HepG2 (cell line): ENCODE data around the gene CACNA1G. TPM values are rescaled to one million over a fixed set of nuclear protein-coding genes. Genes with fewer than 3 reads are reported as not detected.

Experiments
- ELF4 ChIP-seq: sonication (generic); formaldehyde crosslinking; IDR thresholded peaks from 2 replicates; pipeline ENCODE4 v1.5.0; 2020; ENCODE audit warnings: missing genetic modification reagents, mild to moderate bottlenecking, moderate library complexity, borderline replicate concordance
- FOXA1 ChIP-seq, 2 experiments: fragments of 450-650 bp in 1 of 2; sonication (generic) in 1 of 2; formaldehyde crosslinking in 1 of 2; IDR thresholded peaks; 2 replicates each; pipeline versions ENCODE4 v1.4.0 to v1.6.1; 2016 to 2020; ENCODE audit warnings: missing genetic modification reagents in 1 of 2
- GFI1 ChIP-seq: sonication (generic); formaldehyde crosslinking; IDR thresholded peaks from 2 replicates; pipeline ENCODE4 v1.5.0; 2020; ENCODE audit warnings: missing genetic modification reagents, mild to moderate bottlenecking, borderline replicate concordance
- GPN1 ChIP-seq: sonication (generic); formaldehyde crosslinking; IDR thresholded peaks from 2 replicates; pipeline ENCODE4 v1.5.1; 2020; ENCODE audit warnings: missing genetic modification reagents, borderline replicate concordance
- HNF4A ChIP-seq: sonication (generic); formaldehyde crosslinking; IDR thresholded peaks from 2 replicates; pipeline ENCODE4 v1.4.0; 2020; ENCODE audit warnings: missing genetic modification reagents
- HNRNPL ChIP-seq: fragments of 200-400 bp; formaldehyde crosslinking; IDR thresholded peaks from 2 replicates; pipeline ENCODE4 v1.6.1; 2017; ENCODE audit warnings: mild to moderate bottlenecking, low read depth, low read length
- NFATC3 ChIP-seq: sonication (generic); formaldehyde crosslinking; IDR thresholded peaks from 2 replicates; pipeline ENCODE4 v1.5.1; 2020; ENCODE audit warnings: mild to moderate bottlenecking, missing genetic modification reagents
- PHF21A ChIP-seq: sonication (generic); formaldehyde crosslinking; IDR thresholded peaks from 2 replicates; pipeline ENCODE4 v1.5.0; 2020; ENCODE audit warnings: mild to moderate bottlenecking, missing genetic modification reagents
- PLRG1 ChIP-seq: fragments of 450-650 bp; conservative IDR thresholded peaks from 2 replicates; pipeline ENCODE4 v1.6.1; 2016
- POLR2AphosphoS5 ChIP-seq: IDR thresholded peaks from 2 replicates; pipeline ENCODE4 v1.6.1; 2012; ENCODE audit warnings: low read depth, low read length
- RELA ChIP-seq: sonication (generic); formaldehyde crosslinking; IDR thresholded peaks from 2 replicates; pipeline ENCODE4 v1.4.0; 2020; ENCODE audit warnings: missing genetic modification reagents
- SIN3A ChIP-seq: IDR thresholded peaks from 2 replicates; pipeline ENCODE4 v1.6.1; 2011; ENCODE audit warnings: low read depth, mild to moderate bottlenecking, control low read depth, low read length, borderline replicate concordance
- SP4 ChIP-seq: sonication (generic); formaldehyde crosslinking; IDR thresholded peaks from 2 replicates; pipeline ENCODE4 v1.8.1; 2023; ENCODE audit warnings: mild to moderate bottlenecking, missing genetic modification reagents
- ZNF17 ChIP-seq: sonication (generic); formaldehyde crosslinking; IDR thresholded peaks from 2 replicates; pipeline ENCODE4 v1.5.0; 2020; ENCODE audit warnings: mild to moderate bottlenecking, missing genetic modification reagents
- ZNF44 ChIP-seq: sonication (generic); formaldehyde crosslinking; IDR thresholded peaks from 2 replicates; pipeline ENCODE4 v1.5.1; 2020; ENCODE audit warnings: mild to moderate bottlenecking, missing genetic modification reagents
- ZNF772 ChIP-seq: sonication (generic); formaldehyde crosslinking; IDR thresholded peaks from 2 replicates; pipeline ENCODE4 v1.5.0; 2020; ENCODE audit warnings: mild to moderate bottlenecking, missing genetic modification reagents
- ZNF782 ChIP-seq: sonication (generic); formaldehyde crosslinking; IDR thresholded peaks from 2 replicates; pipeline ENCODE4 v1.4.0; 2020; ENCODE audit warnings: missing genetic modification reagents, mild to moderate bottlenecking, borderline replicate concordance
- ZNF841 ChIP-seq: sonication (generic); formaldehyde crosslinking; IDR thresholded peaks from 2 replicates; pipeline ENCODE4 v1.8.1; 2023; ENCODE audit warnings: missing genetic modification reagents, borderline replicate concordance
- polyA plus RNA-seq, 8 experiments: library from polyadenylated mRNA; depleted of rRNA in 3 of 8; stranded (reverse) in 7 of 8; unstranded in 1 of 8; fragments of >200 nt; fragmentation: Illumina TruSeq in 4 of 8; extraction: Trizol in 4 of 8; gene quantifications; 2 replicates each; pipeline versions ENCODE4 v1.2.1 to v1.2.3, GENCODE V29; 2011 to 2016; ENCODE audit warnings: low read depth in 4 of 8, missing spikeins in 1 of 8, mixed read lengths in 1 of 8; ENCODE audit not compliant: insufficient read depth in 1 of 8
- total RNA-seq, 5 experiments: library from RNA; depleted of rRNA; stranded (reverse); fragments of >200 nt; fragmentation: Illumina TruSeq; extraction: Trizol; gene quantifications; 2 replicates each; pipeline ENCODE4 v1.2.3, GENCODE V29; 2016; ENCODE audit warnings: low read depth in 1 of 5
- TF ChIP-seq, protein P1 (sequence below): sonication (generic); formaldehyde crosslinking; IDR thresholded peaks from 2 replicates; pipeline ENCODE4 v1.4.0; 2020; ENCODE audit warnings: missing genetic modification reagents
- TF ChIP-seq, protein P2 (sequence below): sonication (generic); formaldehyde crosslinking; IDR thresholded peaks from 2 replicates; pipeline ENCODE4 v1.5.0; 2020; ENCODE audit warnings: missing genetic modification reagents
- TF ChIP-seq, protein P3 (sequence below): sonication (generic); formaldehyde crosslinking; conservative IDR thresholded peaks from 2 replicates; pipeline ENCODE4 v1.8.0; 2022; ENCODE audit warnings: low read depth, missing genetic modification reagents
- TF ChIP-seq, protein P4 (sequence below): sonication (generic); formaldehyde crosslinking; IDR thresholded peaks from 2 replicates; pipeline ENCODE4 v1.5.1; 2020; ENCODE audit warnings: missing genetic modification reagents, mild to moderate bottlenecking, borderline replicate concordance

CACNA1G gene
- total and polyA plus RNA-seq, 2 of the 13 experiments (the other 11 are each of a cell fraction or from before 2014, with no cell fraction given): 0.02 TPM; not detected in 1

DNA sequence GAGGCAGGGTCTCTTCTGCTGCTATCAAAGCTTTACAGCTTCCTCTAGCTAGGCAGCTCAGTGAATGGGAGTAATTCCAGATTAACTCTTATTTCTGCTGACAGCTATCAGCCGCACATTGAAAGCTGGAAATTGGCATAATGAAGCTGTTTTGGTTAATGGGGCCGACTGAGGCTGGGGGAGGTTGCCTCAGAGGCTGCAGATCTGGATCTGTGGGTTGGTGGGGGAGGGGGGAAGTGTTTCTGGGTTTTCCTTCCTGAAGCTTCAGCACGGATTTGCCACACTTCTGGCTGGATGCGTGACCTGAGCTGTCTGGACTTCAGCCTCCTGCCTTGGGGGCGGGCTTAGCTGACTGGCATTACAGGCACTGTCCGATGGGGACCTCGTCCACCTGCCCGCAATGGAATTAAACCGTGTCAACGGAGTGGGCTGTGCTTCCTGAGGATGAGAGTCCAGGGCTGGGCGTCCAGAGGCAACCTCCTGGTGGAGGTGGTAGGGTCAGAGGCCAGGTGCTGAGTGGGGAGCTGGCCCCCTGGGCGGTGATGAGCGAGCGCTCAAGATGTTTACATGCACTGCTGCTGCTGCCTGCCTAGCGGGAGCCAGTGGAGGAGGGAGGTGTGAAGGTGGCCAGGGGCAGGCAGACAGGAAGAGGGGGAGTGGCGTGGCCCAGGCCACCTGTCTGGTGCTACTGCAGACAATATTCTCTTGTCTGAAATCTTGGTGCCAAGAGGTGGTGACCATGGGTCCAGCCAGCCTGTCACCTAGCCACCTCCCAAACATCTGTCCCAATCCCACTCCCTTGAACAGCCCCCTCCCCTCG lies 67.5 kb downstream of the CACNA1G start (continued):
- TF ChIP-seq NFATC3 (CRISPR knock-in tag) (no peak), RELA (peak; percentile 23; the same call in 1 of the 2 replicates), ELF4 (no peak), HNF4A (peak; percentile 90), ZNF44 (CRISPR knock-in tag) (no peak; the same call in 1 of the 2 replicates), ZNF772 (CRISPR knock-in tag) (0 out of 2 replicates have a peak, but pooled peaks have one; percentile 48), ZNF17 (CRISPR knock-in tag) (no peak), POLR2AphosphoS5 (no peak), GPN1 (CRISPR knock-in tag) (no peak), SP4 (CRISPR knock-in tag) (peak; percentile 80; the same call in 1 of the 2 replicates), GFI1 (CRISPR knock-in tag) (peak; percentile 70; the same call in 1 of the 2 replicates), SIN3A (peak; percentile 57; the same call in 1 of the 2 replicates), PLRG1 (no peak), FOXA1 (IDR thresholded peaks at IDR 0.05) (no peak), FOXA1 (CRISPR knock-in tag; IDR thresholded peaks at IDR 0.05) (peak; percentile 77), HNRNPL (peak; percentile 92; the same call in 1 of the 2 replicates), ZNF841 (no peak), PHF21A (CRISPR knock-in tag) (peak; percentile 94), ZNF782 (CRISPR knock-in tag) (peak; percentile 73; the same call in 1 of the 2 replicates)
- TF ChIP-seq, protein P1, sequence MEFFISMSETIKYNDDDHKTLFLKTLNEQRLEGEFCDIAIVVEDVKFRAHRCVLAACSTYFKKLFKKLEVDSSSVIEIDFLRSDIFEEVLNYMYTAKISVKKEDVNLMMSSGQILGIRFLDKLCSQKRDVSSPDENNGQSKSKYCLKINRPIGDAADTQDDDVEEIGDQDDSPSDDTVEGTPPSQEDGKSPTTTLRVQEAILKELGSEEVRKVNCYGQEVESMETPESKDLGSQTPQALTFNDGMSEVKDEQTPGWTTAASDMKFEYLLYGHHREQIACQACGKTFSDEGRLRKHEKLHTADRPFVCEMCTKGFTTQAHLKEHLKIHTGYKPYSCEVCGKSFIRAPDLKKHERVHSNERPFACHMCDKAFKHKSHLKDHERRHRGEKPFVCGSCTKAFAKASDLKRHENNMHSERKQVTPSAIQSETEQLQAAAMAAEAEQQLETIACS (CRISPR knock-in tag): no peak
- TF ChIP-seq, protein P2, sequence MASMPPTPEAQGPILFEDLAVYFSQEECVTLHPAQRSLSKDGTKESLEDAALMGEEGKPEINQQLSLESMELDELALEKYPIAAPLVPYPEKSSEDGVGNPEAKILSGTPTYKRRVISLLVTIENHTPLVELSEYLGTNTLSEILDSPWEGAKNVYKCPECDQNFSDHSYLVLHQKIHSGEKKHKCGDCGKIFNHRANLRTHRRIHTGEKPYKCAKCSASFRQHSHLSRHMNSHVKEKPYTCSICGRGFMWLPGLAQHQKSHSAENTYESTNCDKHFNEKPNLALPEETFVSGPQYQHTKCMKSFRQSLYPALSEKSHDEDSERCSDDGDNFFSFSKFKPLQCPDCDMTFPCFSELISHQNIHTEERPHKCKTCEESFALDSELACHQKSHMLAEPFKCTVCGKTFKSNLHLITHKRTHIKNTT: no peak
- TF ChIP-seq, protein P3, sequence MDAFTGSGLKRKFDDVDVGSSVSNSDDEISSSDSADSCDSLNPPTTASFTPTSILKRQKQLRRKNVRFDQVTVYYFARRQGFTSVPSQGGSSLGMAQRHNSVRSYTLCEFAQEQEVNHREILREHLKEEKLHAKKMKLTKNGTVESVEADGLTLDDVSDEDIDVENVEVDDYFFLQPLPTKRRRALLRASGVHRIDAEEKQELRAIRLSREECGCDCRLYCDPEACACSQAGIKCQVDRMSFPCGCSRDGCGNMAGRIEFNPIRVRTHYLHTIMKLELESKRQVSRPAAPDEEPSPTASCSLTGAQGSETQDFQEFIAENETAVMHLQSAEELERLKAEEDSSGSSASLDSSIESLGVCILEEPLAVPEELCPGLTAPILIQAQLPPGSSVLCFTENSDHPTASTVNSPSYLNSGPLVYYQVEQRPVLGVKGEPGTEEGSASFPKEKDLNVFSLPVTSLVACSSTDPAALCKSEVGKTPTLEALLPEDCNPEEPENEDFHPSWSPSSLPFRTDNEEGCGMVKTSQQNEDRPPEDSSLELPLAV (CRISPR knock-in tag): no peak
- TF ChIP-seq, protein P4, sequence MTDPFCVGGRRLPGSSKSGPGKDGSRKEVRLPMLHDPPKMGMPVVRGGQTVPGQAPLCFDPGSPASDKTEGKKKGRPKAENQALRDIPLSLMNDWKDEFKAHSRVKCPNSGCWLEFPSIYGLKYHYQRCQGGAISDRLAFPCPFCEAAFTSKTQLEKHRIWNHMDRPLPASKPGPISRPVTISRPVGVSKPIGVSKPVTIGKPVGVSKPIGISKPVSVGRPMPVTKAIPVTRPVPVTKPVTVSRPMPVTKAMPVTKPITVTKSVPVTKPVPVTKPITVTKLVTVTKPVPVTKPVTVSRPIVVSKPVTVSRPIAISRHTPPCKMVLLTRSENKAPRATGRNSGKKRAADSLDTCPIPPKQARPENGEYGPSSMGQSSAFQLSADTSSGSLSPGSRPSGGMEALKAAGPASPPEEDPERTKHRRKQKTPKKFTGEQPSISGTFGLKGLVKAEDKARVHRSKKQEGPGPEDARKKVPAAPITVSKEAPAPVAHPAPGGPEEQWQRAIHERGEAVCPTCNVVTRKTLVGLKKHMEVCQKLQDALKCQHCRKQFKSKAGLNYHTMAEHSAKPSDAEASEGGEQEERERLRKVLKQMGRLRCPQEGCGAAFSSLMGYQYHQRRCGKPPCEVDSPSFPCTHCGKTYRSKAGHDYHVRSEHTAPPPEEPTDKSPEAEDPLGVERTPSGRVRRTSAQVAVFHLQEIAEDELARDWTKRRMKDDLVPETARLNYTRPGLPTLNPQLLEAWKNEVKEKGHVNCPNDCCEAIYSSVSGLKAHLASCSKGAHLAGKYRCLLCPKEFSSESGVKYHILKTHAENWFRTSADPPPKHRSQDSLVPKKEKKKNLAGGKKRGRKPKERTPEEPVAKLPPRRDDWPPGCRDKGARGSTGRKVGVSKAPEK: no peak
